GM19395 (cell line): ENCODE data around the gene SMR3A.

Experiments
- ATAC-seq: cut with Tn5 transposase; IDR thresholded peaks from one replicate; pipeline ENCODE4 v1.9.1; 2021; ENCODE audit warnings: mild to moderate bottlenecking, moderate library complexity; ENCODE audit not compliant: unreplicated experiment

The SMR3A gene

DNA sequence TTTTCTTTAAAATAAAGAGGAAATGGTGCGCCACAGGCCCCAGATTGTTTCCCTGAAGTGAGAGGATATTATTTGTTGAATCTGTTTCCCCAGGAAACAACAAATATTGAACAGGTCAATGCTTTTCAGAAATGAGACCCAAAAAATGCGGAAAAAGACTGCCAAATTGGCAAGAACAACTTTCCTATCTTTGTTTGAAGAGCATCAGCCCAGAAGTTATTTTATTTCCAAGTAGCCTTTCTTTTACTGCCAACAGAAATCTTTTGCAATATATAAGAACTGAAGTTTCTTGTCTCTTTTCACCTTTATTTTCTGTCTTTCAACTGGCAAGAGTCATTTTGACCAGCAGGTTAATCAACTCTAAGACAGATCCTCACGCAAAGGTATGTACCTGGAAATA is at the start of gene SMR3A:
SMR3A (plus strand) TSS at position 301 of the 400 bp plus-strand sequence. CDS start 1,356 bp downstream, outside the sequence.
- no peak for ATAC-seq

DNA sequence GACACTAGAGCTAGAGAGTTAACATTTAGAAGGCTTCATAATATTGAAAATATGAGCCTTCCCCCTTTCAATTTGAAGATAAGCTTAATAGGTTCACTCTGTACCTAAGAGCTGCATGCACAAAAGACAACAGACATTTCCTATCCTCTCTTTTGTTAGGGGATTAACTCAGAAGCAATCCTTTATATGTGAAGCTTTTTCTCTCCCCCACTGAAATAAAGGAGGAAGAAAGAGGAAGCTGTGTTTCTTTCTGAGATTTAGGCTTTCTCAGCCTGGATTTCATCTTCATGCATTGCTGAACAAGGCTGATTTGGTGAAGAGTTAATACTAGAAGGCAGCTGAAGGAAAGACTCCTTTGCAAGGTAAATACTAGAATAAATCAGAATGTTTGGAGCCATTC is 46.8 kb upstream of the SMR3A start:
- no peak for ATAC-seq

DNA sequence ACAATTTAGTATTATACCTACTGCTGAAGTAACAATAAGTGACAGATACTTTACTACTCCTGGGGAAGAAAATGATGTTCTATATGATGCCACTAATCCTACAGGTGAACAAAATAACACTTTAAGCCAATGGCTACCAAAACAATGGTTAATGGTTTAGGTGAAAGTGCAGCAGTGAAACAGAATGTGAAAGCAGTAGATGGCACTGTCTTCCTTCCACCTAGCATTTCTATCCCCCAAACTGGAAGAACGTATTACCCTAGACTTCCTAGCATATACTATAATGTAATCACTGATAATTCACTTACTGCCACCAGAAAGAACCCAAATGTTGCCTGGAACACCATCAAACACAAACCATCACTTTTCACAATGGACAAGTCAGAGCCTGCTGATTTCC is 44.6 kb upstream of the SMR3A start:
- ATAC-seq: no peak

- no peak for ATAC-seq
Observed at GRCh38 chr4:70326052-70326451, 34.5 kb upstream of the SMR3A start.

DNA sequence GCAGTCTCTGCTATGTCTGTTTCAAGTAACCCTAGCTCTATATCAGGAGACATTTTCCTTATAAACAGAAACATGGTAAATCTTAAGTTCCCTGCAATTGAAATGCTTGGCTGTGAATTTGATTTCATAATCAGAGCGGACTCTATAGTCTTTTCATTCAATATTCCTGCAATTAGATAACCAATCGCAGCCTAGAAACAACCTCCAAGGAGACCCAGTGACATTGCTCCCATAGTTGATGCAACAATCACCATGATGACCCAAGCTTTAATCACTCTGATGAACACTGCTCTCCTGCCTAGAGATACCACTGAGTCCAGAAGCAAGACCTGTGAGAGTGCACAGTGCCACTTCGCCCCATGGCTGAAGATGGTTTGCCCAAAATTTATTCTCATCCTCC is 25.9 kb upstream of the SMR3A start, which contains the start of gene CABS1:
CABS1 (plus strand) TSS at position 301 of the 400 bp plus-strand sequence; CDS start at position 360, 59 bp downstream.
- ATAC-seq: no peak

- ATAC-seq: no peak
Observed at GRCh38 chr4:70336043-70336442, 24.5 kb upstream of the SMR3A start.

DNA sequence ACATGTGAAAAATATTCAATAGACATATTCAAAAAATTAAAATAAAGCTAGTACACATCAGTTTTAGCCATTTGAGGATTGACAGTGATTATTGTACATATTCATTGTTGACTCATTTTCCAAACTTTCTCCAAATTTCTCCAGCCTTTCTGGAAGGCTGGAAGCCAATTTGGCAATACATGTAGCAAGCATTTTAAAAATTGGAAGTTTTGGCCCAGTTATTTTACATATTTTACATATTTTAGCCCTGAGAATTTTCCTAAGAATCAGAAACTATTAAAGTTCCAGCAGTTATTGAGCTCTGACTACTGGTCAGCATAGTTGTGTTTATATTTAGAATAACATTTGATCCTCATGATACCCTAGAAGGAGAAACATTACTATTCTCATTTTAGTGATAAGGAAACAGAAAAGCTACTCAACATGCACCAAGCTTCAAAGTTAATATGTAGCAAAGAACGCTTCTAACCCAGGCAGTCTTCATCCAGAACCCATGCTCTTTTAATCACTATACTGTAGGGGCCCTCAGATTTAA is 22.6 kb upstream of the SMR3A start:
- no peak for ATAC-seq

DNA sequence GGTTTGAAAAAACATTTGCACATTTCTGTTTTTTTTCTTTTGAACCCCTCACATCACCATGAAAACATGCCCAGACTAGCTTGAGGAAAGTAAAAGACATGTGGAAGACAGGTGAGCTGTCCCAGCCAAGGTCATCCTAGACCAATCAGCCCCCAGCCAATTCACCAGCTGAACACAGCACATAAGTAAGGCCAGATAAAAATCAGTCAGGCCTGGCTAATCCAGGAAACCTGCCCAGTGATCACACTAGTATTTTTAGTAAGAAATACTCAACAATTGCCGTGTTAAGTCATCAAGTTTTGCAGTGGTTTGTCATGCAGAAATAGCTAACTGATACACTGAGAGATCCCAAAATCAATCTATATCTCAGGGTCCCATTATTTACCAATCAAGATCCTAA is 4.4 kb upstream of the SMR3A start:
- no peak for ATAC-seq

- ATAC-seq: no peak
Observed at GRCh38 chr4:70359115-70359661, 1.4 kb upstream of the SMR3A start.

- ATAC-seq: no peak
Observed at GRCh38 chr4:70364002-70364401, 3.4 kb downstream of the SMR3A start.

GRCh38 chr4:70365479-70365878 is 4.9 kb downstream of the SMR3A start:
- no peak for ATAC-seq

GRCh38 chr4:70367813-70368212 is 7.3 kb downstream of the SMR3A start:
- ATAC-seq: no peak

DNA sequence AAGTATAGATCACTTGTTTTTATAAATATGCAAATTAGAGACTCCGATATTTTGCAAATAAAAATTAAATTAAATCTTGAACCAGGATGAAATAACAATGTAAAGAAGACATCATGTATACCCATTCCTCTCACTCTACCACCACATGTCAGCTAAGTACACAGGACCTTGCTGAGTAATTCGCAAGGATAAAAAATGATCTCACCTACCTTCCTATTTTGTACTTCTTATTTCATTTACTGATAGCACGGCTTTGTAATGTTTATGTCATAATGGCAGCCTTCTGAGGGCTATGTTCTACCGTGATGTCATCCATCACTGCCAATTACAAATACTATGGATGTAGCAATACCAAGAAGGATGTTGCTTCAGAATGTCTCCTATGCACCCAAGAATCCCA is 11.4 kb downstream of the SMR3A start:
- no peak for ATAC-seq

- ATAC-seq: no peak
Observed at GRCh38 chr4:70372760-70373159, 12.2 kb downstream of the SMR3A start.

DNA sequence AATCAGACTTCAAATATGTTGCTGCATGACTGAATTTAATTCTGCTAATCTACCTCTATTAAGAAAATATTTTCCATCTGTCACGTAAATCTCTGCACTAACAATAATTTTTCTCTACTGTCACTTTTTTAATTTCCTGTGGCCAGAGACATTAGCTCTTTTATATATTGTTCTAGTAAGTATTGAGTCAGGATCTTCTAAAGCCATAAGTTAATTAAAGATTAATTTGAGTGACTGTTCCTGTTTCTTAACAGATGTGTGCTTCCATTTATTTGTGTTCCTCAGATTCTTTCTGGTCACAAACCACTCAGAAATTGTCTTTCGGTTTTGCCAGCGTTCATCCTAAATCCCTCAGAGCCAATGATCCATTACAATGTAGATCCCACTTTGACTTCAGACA is 20.0 kb downstream of the SMR3A start:
- ATAC-seq: no peak

- ATAC-seq: no peak
Observed at GRCh38 chr4:70382691-70383181, 22.2 kb downstream of the SMR3A start, which contains the start of gene SMR3B. SMR3B (plus strand) TSS chr4:70383131; CDS start chr4:70384511, 1,380 bp downstream.

DNA sequence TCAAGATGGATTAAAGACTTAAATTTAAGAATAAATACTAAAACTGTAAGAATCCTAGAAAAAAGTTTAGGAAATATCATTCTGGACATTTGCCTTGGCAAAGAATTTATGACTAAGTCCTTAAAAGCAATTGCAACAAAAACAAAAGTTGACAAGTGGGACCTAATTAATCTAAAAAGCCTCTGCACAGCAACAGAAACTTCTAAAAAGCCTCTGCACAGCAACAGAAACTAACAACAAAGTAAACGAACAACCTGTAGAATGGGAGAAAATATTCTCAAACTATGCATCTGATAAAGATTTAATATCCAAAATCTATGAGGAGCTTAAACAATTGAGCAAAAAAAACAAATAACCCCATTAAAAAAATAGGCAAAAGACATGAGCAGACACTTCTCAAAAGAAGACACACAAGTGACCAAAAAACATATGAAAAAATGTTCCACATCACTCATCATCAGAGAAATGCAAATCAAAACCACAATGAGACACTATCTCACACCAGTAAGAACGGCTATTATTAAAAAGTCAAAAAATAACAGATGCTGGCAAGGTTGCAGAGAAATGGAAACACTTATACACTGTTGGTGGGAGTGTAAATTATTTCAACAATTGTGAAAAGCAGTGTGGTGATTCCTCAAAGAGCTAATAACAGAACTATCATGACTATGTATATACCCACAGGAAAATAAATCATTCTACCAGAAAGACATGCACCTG is 31.7 kb downstream of the SMR3A start:
- peak; percentile 72 for ATAC-seq

GRCh38 chr4:70397580-70397979 is 37.0 kb downstream of the SMR3A start, which contains the start of gene OPRPN:
OPRPN (plus strand) TSS chr4:70397940; CDS start chr4:70399286, 1,346 bp downstream.
- no peak for ATAC-seq

DNA sequence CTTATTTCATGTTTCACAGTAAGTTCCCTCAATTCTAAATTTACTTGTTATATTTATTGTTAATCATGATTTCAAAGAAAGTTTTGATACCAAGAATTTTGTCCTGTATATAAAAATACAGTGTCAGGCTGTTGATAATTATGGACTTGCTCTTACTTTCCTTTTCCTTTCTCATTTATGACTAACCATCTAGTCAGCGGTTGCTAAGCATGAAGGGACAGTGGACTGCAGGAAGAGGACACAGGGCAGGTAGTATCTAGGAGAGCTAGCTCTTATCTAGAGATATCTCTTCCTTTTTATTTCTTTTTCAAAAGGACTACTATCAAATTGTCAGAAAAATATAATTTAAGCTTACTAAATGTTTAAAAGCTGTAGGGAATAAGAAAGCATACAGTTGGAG is 38.8 kb downstream of the SMR3A start:
- no peak for ATAC-seq

DNA sequence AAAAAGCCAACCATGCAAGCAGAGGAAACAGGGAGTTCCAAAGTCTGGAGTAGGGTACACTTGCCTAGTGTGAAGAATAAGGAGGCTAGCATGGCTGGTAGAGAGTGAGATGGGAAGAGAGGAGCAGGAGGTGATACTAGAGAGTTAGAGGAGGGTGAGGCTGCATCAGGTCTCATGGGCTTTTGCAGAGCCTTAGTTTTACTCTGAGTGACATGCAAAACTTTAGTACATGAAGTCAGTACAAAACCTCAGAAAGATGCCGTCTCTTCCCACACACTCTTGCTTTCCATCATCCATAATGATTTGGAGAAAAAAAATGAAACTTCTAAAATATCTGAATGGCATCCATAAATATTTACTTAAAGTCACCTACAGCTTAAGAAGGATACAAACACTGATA is 42.2 kb downstream of the SMR3A start:
- ATAC-seq: no peak

DNA sequence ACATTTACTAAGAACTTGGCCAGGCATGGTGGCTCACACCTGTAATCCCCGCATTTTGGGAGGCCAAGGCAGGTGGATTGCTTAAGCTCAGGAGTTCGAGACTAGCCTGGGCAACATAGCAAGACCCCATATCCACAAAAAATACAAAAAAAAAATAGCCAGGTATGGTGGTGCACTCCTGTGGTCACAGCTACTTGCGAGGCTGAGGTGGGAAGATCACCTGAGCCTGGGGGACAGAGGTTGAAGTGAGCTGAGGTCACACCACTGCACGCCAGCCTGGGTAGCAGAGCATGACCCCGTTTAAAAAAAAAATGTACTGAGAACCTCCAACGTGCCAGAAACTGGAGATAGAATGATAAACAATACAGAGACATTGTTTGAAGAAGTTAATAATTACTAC is 45.2 kb downstream of the SMR3A start:
- no peak for ATAC-seq
